HepG2 (cell line): ENCODE results near the gene NOP58. TPM values are rescaled to one million over a fixed set of nuclear protein-coding genes. Genes with fewer than 3 reads are reported as not detected.

ENCODE experiments used
- ATAC-seq: fragments of 200-7000 bp; cut with Tn5 transposase; 3 replicates; pipeline ENCODE4 v1.9.1; 2020; ENCODE audit warnings: mild to moderate bottlenecking, moderate library complexity
- BruUV-seq: library from RNA; stranded (reverse); fragments of 400-500 nt; replicated peaks from 2 replicates; lab custom pipeline; 2021; lab: Mats Ljungman, UMichigan
- CTCF ChIA-PET: fragments of 300-600 bp; formaldehyde crosslinking; extraction: SDS; loops from one replicate; lab custom pipeline; 2021; ENCODE audit warnings: low total read pairs, inconsistent platforms, low intra/inter-chr PET ratio; lab: Yijun Ruan, JAX
- POLR2A ChIA-PET: fragments of 350-600 bp; sonication (Branson Sonifier 250); formaldehyde crosslinking; loops from one replicate; lab custom pipeline; 2020; ENCODE audit warnings: antibody characterized with exemption, inconsistent platforms; lab: Yijun Ruan, JAX
- DNase-seq: peaks from one replicate; pipeline ENCODE4 v3.0.0-alpha.2; 2015; ENCODE audit warnings: low spot score
- FAIRE-seq: peaks from 3 replicates; lab custom pipeline; 2011; peaks lifted over from hg19 to GRCh38; lab: Jason Lieb, UNC
- H2AFZ ChIP-seq: one replicate; pipeline ENCODE4 v1.6.1; 2011; ENCODE audit warnings: low read length, inconsistent platforms
- H3K27ac ChIP-seq: fragments of 300-600 bp; 3 replicates; pipeline ENCODE4 v1.8.0; 2011; ENCODE audit warnings: mixed run types, mild to moderate bottlenecking, mixed read lengths, low read length, inconsistent platforms; ENCODE audit not compliant: insufficient read depth; ENCODE audit errors: extremely low read length
- H3K27me3 ChIP-seq, 2 experiments: fragments of 200-600 bp in 1 of 2; 2 replicates in 1 of 2; 3 replicates in 1 of 2; pipeline versions ENCODE4 v1.6.0 to v1.8.0; 2011; ENCODE audit warnings: low read length in 2 of 2, mild to moderate bottlenecking in 2 of 2, moderate library complexity in 2 of 2, inconsistent platforms in 1 of 2; ENCODE audit not compliant: insufficient read depth in 2 of 2, control insufficient read depth in 1 of 2
- H3K36me3 ChIP-seq, 2 experiments: fragments of 200-600 bp in 1 of 2; replicated peaks in 1 of 2; 2 replicates in 1 of 2; 3 replicates in 1 of 2; pipeline versions ENCODE4 v1.5.1 to v1.8.0; 2011; ENCODE audit warnings: low read length in 2 of 2, inconsistent platforms in 1 of 2; ENCODE audit not compliant: insufficient read depth in 2 of 2, control insufficient read depth in 1 of 2
- H3K4me1 ChIP-seq: 2 replicates; pipeline ENCODE4 v1.5.1; 2012; ENCODE audit warnings: low read length, inconsistent platforms; ENCODE audit not compliant: insufficient read depth
- H3K4me2 ChIP-seq: 2 replicates; pipeline ENCODE4 v1.6.0; 2011; ENCODE audit warnings: low read depth, low read length, inconsistent platforms
- H3K4me3 ChIP-seq, 3 experiments: fragments of 200-600 bp in 1 of 3; sonication (generic), shearing (Covaris generic) in 1 of 3; replicated peaks in 1 of 3; 2 replicates each; pipeline ENCODE4 v1.5.1; 2011 to 2016; ENCODE audit warnings: low read length in 3 of 3, inconsistent platforms in 2 of 3, low read depth in 2 of 3, mild to moderate bottlenecking in 2 of 3, control low read depth in 1 of 3, mixed read lengths in 1 of 3; ENCODE audit not compliant: insufficient read depth in 1 of 3
- H3K79me2 ChIP-seq: one replicate; pipeline ENCODE4 v1.6.1; 2011; ENCODE audit warnings: low read length, inconsistent platforms; ENCODE audit not compliant: insufficient read depth
- H3K9ac ChIP-seq: 2 replicates; pipeline ENCODE4 v1.6.0; 2011; ENCODE audit warnings: mild to moderate bottlenecking, low read depth, low read length, inconsistent platforms; ENCODE audit not compliant: insufficient read depth
- H3K9me3 ChIP-seq: 2 replicates; pipeline ENCODE4 v1.5.1; 2012; ENCODE audit warnings: mild to moderate bottlenecking, low read length
- H4K20me1 ChIP-seq: 2 replicates; pipeline ENCODE4 v1.6.0; 2011; ENCODE audit warnings: inconsistent platforms, mild to moderate bottlenecking, low read length, moderate library complexity; ENCODE audit not compliant: insufficient read depth
- ARHGAP35 ChIP-seq: sonication (generic); formaldehyde crosslinking; IDR thresholded peaks from 2 replicates; pipeline ENCODE4 v1.9.0; 2022; ENCODE audit warnings: mild to moderate bottlenecking, inconsistent platforms, moderate library complexity, missing genetic modification reagents, borderline replicate concordance
- BORCS8-MEF2B ChIP-seq: sonication (generic); formaldehyde crosslinking; IDR thresholded peaks from 2 replicates; pipeline ENCODE4 v1.8.0; 2022; ENCODE audit warnings: mild to moderate bottlenecking, missing genetic modification reagents
- FOXA1 ChIP-seq, 2 experiments: fragments of 450-650 bp in 1 of 2; sonication (generic) in 1 of 2; formaldehyde crosslinking in 1 of 2; IDR thresholded peaks; 2 replicates each; pipeline versions ENCODE4 v1.4.0 to v1.6.1; 2016 to 2020; ENCODE audit warnings: missing genetic modification reagents in 1 of 2
- FOXK1 ChIP-seq: sonication (generic); formaldehyde crosslinking; IDR thresholded peaks from 2 replicates; pipeline ENCODE4 v1.4.0; 2020; ENCODE audit warnings: low read depth, missing genetic modification reagents, borderline replicate concordance
- RNF219 ChIP-seq: sonication (generic); formaldehyde crosslinking; IDR thresholded peaks from 2 replicates; pipeline ENCODE4 v1.5.0; 2020; ENCODE audit warnings: mild to moderate bottlenecking, missing genetic modification reagents
- THRA ChIP-seq: sonication (generic); formaldehyde crosslinking; IDR thresholded peaks from 2 replicates; pipeline ENCODE4 v1.4.0; 2020; ENCODE audit warnings: missing genetic modification reagents, borderline replicate concordance
- ZFP36L2 ChIP-seq: sonication (generic); formaldehyde crosslinking; IDR thresholded peaks from 2 replicates; pipeline ENCODE4 v1.4.0; 2020; ENCODE audit warnings: missing genetic modification reagents
- ZNF367 ChIP-seq: sonication (generic); formaldehyde crosslinking; IDR thresholded peaks from 2 replicates; pipeline ENCODE4 v1.4.0; 2020; ENCODE audit warnings: missing genetic modification reagents, borderline replicate concordance
- WGBS: methylation state at CpG from one replicate; pipeline ENCODE4 v1.1.6; 2017; ENCODE audit warnings: low lambda C conversion rate; 5-methylcytosine and 5-hydroxymethylcytosine counted together
- in situ Hi-C: cut with HindIII; loops from 2 replicates; pipeline ENCODE4 v1.10.0; 2017; ENCODE audit warnings: low pct_unique_long_range_greater_than_20kb; ENCODE audit not compliant: extremely low pct_ligation_motif_present
- intact Hi-C: fragments of 100-400 bp; cut with micrococcal nuclease; formaldehyde crosslinking; loops from one replicate; pipeline ENCODE4 v1.10.0; 2022; ENCODE audit not compliant: unreplicated experiment
- polyA plus RNA-seq, 8 experiments: library from polyadenylated mRNA; depleted of rRNA in 3 of 8; stranded (reverse) in 7 of 8; unstranded in 1 of 8; fragments of >200 nt; fragmentation: Illumina TruSeq in 4 of 8; extraction: Trizol in 4 of 8; gene quantifications; 2 replicates each; pipeline versions ENCODE4 v1.2.1 to v1.2.3, GENCODE V29; 2011 to 2016; ENCODE audit warnings: low read depth in 4 of 8, missing spikeins in 1 of 8, mixed read lengths in 1 of 8; ENCODE audit not compliant: insufficient read depth in 1 of 8
- total RNA-seq, 5 experiments: library from RNA; depleted of rRNA; stranded (reverse); fragments of >200 nt; fragmentation: Illumina TruSeq; extraction: Trizol; gene quantifications; 2 replicates each; pipeline ENCODE4 v1.2.3, GENCODE V29; 2016; ENCODE audit warnings: low read depth in 1 of 5
- TF ChIP-seq, protein P1 (sequence below): IDR thresholded peaks from 2 replicates; pipeline ENCODE4 v1.6.1; 2016; ENCODE audit warnings: mild to moderate bottlenecking
- TF ChIP-seq, protein P2 (sequence below): IDR thresholded peaks from 2 replicates; pipeline ENCODE4 v1.6.1; 2012; ENCODE audit warnings: low read depth, low read length, improper control_type of control experiment
- TF ChIP-seq, protein P3 (sequence below): sonication (generic); formaldehyde crosslinking; IDR thresholded peaks from 2 replicates; pipeline ENCODE4 v1.5.0; 2020; ENCODE audit warnings: mild to moderate bottlenecking, missing genetic modification reagents

NOP58 gene
- total and polyA plus RNA-seq, 2 of the 13 experiments (the other 11 are each of a cell fraction or from before 2014, with no cell fraction given), result 74.9 to 203 TPM

DNA sequence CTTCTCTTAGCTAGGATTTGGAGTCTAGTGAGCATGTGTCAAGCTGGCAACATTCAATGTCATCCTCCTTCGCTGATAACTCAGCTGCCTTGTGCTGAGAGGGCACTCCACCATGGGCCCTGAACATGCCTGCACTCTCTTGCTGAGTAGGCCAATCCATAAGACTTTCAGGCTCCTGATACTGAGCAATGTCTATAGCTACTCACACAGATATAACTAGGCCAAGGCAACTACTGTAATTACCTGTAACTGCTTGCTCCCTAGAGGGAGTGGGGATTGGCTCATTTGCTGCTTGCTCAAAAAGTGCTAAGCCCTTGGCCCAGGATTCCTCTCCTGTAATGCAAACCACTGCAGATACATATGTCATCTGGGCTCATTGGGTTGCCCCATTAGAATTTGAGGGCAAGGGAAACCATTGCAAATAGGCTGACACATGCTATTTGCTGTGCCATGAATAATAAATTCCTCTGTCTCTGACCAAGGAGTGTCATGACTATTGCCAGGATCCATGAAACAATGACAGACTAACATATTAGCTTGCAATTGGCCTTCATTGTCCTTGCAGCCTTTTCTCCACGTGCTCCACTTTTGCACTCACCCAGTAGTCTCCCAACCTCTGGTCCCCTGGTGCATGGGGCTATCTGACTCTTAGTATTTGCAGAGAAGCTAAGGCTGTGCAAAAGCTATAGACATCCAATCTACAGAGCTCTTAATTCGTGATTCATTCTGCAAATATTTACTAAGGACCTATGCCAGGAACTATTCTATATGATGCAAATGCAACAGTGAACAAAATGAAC lies 73.7 kb downstream of the NOP58 start (continued):
- TF ChIP-seq, protein P1, sequence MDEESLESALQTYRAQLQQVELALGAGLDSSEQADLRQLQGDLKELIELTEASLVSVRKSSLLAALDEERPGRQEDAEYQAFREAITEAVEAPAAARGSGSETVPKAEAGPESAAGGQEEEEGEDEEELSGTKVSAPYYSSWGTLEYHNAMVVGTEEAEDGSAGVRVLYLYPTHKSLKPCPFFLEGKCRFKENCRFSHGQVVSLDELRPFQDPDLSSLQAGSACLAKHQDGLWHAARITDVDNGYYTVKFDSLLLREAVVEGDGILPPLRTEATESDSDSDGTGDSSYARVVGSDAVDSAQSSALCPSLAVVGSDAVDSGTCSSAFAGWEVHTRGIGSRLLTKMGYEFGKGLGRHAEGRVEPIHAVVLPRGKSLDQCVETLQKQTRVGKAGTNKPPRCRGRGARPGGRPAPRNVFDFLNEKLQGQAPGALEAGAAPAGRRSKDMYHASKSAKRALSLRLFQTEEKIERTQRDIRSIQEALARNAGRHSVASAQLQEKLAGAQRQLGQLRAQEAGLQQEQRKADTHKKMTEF (CRISPR knock-in tag), result peak; percentile 54; the same call in 1 of the 2 replicates
- TF ChIP-seq, protein P2, sequence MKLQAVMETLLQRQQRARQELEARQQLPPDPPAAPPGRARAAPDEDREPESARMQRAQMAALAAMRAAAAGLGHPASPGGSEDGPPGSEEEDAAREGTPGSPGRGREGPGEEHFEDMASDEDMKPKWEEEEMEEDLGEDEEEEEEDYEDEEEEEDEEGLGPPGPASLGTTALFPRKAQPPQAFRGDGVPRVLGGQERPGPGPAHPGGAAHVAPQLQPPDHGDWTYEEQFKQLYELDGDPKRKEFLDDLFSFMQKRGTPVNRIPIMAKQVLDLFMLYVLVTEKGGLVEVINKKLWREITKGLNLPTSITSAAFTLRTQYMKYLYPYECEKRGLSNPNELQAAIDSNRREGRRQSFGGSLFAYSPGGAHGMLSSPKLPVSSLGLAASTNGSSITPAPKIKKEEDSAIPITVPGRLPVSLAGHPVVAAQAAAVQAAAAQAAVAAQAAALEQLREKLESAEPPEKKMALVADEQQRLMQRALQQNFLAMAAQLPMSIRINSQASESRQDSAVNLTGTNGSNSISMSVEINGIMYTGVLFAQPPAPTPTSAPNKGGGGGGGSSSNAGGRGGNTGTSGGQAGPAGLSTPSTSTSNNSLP, result peak; percentile 49; the same call in 1 of the 2 replicates
- TF ChIP-seq ARHGAP35 (CRISPR knock-in tag) (no peak), BORCS8-MEF2B (CRISPR knock-in tag) (no peak), FOXA1 (IDR thresholded peaks at IDR 0.05) (no peak), FOXA1 (CRISPR knock-in tag; IDR thresholded peaks at IDR 0.05) (peak; percentile 64), FOXK1 (CRISPR knock-in tag) (no peak)

GRCh38 chr2:202344178-202344577 lies 78.6 kb downstream of the NOP58 start:
- H3K4me3 ChIP-seq, result no peak overlapping the region
- CTCF ChIA-PET, result no interaction called here
- H4K20me1 ChIP-seq, result no peaks in the 10 kb centered on the region
- no peak for FAIRE-seq
- H3K27me3 ChIP-seq, result no peaks in the 10 kb centered on the region
- 8% methylated on average over 1 of the region's 1 CpG for WGBS
- DNase-seq, result no peak
- no peak overlapping the region for H2AFZ ChIP-seq
- no peak overlapping the region for H3K4me2 ChIP-seq
- intact Hi-C loops, result no loop called here
- no peaks in the 10 kb centered on the region for H3K9me3 ChIP-seq
- no peak overlapping the region for H3K9ac ChIP-seq
- POLR2A ChIA-PET, result no interaction called here
- H3K27ac ChIP-seq, result no peak overlapping the region
- ATAC-seq, result no peak
- H3K4me1 ChIP-seq, result peaks cover 5% of the 10 kb centered on the region
- no peaks in the 10 kb centered on the region for H3K36me3 ChIP-seq
- in situ Hi-C loops, result no loop called here
- BruUV-seq, result no TSS peak
- no peaks in the 10 kb centered on the region for H3K79me2 ChIP-seq
- no peak for TF ChIP-seq BORCS8-MEF2B (CRISPR knock-in tag)
- no peak for TF ChIP-seq RNF219
- TF ChIP-seq ZFP36L2 (CRISPR knock-in tag), result no peak
- TF ChIP-seq THRA (CRISPR knock-in tag), result no peak
- TF ChIP-seq ZNF367 (CRISPR knock-in tag), result no peak
- TF ChIP-seq, protein P3, sequence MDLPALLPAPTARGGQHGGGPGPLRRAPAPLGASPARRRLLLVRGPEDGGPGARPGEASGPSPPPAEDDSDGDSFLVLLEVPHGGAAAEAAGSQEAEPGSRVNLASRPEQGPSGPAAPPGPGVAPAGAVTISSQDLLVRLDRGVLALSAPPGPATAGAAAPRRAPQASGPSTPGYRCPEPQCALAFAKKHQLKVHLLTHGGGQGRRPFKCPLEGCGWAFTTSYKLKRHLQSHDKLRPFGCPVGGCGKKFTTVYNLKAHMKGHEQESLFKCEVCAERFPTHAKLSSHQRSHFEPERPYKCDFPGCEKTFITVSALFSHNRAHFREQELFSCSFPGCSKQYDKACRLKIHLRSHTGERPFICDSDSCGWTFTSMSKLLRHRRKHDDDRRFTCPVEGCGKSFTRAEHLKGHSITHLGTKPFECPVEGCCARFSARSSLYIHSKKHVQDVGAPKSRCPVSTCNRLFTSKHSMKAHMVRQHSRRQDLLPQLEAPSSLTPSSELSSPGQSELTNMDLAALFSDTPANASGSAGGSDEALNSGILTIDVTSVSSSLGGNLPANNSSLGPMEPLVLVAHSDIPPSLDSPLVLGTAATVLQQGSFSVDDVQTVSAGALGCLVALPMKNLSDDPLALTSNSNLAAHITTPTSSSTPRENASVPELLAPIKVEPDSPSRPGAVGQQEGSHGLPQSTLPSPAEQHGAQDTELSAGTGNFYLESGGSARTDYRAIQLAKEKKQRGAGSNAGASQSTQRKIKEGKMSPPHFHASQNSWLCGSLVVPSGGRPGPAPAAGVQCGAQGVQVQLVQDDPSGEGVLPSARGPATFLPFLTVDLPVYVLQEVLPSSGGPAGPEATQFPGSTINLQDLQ (CRISPR knock-in tag), result no peak
